ENCODE measurements around the gene TMEM114.

TMEM114 gene

DNA sequence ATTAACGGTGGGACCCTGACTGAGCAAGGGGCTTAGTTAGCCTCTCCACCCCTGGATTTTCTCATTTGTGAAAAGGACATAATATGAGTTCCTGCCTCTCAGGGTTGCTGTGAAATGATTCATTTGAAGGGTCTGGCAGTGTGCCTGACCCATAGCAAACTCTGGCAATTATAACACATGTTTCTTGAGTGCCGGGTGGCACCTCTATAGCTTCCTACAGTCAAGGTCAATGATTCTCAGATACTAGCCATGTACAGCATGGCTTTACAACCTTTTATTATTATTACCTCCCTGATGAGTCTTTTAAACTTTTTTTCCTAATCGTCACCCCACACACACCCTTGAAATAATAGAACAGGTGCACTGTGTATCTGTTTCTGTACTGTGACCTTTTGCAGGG is 42.1 kb downstream of the TMEM114 start:
- no peak for DNase-seq (ENCODE audit: low spot score)

DNA sequence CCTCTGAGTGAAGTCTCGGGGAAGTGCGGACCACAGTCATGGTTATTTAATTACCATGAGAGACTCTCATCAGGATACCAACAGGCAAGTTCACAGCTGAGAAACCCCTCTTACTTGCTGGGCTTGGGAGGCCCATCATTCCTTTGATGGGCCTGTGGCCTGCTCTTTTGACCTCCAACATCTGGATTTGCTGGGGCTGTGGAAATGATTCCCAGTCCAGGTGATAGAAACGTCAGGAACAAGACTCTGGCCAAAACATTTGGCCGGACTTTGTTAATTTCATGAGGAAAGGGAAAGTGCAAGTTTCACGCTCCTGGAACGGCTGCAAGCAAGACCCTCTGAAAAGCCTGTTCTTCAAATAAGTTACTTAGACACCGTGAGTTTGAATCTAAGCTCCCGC is 42.5 kb downstream of the TMEM114 start:
- DNase-seq (ENCODE audit: low spot score), result no peak

DNA sequence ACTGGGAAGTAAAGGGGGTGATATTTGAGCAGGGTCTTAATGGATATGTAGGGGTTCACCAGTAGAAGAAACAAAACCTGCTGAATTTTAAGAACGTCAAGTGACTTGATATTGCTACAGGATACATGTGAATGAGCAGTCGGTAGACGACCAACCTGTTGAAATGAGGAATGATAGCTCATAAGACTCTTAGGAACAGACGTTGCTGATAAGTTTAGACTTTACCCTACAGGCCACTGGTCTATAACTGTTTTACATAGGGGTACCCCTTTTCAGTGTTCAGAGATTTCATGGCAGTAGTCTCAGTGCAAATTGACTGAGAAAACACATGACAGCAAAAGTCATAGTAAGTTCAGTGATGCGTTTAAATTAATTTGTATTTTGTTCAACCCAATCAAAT is 45.9 kb downstream of the TMEM114 start:
- DNase-seq (ENCODE audit: low spot score), result no peak

DNA sequence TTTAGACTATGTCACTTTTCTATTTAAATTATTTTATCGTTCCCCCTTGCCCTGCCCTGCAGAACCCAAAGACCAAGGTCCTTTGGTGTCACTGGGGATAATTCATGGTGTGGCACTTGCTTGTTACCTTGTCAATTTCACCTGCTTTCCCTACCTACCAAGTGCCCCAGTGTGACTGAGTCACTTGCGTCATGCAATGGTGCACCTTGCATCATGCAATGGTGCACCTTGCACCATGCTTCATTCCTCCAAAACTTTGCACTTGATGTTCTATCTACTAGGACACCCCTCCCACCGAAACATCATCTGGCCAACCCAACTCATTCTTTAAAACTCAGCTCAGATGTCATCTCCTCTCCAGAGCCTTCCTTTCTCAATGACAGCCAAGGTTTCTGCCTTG is 47.1 kb downstream of the TMEM114 start:
- DNase-seq (ENCODE audit: low spot score), result no peak

DNA sequence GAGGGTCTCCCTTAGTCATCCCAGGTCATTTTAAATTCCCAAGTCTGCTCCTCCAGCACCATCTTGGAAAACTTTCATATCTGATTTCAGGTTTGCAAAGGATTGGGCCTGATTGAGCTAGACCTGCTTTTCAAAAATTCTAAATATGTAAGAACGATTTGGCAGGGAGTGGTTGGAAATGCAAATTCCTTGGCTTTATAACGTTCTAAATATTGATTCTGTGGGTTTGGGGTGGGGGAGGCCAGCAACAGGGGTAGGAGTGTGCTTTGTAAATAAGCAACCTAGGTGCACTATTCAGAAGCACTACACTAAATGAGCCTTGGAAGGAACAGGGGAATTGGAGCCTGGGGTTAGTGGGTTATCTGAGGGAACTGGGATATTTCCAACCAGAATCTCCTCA is 47.9 kb downstream of the TMEM114 start:
- no peak for DNase-seq (ENCODE audit: low spot score)

DNA sequence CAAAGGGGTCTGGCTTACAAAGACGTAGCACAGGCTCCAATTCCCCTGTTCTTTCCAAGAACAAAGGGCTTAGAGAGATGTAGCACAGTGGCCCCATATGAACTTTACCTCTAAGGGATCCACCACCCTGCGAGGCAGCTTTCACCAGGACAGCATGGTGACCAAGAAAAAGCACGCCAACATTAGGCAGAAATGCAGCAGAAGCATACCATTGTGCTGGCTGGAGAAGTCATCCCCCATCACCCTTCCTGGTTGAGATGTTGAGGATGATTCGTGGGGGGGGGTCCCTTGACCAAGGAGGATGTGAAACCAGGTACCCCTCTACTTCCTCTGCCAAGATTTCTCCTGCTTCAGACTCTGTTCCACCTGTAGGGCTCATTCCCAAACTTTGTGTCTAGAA is 48.4 kb downstream of the TMEM114 start:
- DNase-seq (ENCODE audit: low spot score), result no peak

DNA sequence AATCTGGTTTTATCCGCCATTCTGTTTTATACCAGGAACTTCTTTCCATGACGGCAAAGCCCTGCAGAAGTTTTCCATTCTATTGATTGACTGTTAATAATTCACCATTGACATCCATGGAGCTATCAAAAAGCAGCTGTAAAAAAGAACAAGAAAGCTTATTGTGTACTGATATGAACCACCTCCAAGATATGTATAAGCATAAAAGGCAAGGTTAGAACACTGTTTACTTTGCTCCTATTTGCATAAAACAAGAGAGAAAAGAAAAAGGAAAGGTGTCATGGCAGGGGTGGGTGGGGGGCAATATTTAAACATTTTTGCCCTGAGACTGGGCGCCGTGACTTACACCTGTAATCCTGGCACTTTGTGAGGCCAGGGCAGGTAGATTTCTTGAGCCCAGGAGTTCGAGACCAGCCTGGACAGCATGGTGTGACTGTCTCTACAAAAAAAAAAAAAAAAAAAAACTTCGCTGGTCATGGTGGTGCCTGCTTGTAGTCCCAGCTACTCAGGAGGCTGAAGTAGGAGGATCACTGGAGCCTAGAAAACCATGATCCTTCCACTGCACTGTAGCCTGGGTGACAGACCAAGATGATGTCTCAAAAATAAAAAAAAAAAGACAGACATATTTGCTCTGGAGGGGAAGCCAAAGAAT is 52.5 kb downstream of the TMEM114 start:
- DNase-seq (ENCODE audit: low spot score), result no peak

DNA sequence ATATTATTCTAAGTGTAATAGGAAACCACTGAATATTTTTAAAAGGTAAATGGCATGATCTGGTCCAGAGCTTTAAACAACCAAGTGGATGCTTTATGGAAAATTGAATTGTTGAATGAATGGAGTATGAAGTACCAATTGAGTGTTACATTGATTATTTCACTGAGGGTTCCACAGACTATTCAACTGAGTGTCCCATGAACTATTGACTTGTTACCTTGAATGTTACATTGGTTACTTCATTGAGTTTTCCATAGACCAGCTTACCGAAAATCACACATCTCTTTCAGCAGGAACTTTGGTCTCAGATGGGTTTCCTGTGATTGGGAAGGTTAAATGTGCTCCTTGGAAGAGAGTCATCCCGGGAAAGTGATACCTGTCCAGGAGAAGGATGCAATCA is 56.8 kb downstream of the TMEM114 start:
- DNase-seq (ENCODE audit: low spot score), result no peak

DNA sequence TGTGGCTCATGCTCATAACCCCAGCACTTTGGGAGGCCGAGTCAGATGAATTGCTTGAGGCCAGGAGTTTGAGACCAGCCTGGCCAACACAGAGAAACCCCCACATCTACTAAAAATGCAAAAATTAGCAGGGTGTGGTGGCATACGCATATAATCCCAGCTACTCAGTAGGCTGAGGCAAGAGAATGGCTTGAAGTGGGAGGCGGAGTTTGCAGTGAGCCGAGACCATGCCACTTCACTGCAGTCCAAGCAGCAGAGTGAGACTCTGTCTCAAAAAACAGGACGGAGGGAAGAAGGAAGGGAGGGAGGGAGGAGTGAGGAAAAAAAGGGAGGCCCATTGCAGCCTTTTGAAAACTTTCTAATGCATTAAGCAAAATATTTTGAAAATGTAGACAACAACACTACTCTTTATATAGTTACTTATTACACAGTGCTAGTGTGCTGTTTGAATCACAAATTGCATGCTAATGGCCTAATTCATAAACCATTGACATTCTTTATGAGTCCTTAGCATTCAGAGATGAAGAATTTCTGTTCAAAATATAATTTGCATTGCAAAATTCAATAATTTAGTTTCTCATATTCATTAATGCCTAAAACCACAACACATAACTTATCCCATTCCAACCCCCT is 59.4 kb downstream of the TMEM114 start:
- no peak for DNase-seq (ENCODE audit: low spot score)

DNA sequence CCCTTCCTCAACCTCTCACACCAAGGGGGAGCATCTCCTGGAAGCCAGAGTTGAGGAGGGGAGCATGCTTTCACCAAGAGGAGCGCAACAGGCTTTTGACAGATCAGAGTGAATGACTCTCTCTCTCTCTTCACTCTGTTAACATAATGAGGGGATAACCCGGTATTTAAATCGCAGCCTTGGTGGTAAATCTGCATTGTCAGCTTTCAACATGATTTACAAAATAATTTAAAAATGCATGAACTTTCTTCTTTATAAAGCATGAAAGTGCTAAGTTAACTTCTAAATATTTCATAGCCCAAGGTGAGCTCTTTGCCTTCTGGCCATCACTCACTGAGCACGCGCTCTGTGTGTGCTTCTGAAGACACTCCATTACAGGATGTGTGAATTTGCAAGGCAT is 61.8 kb downstream of the TMEM114 start:
- no peak for DNase-seq (ENCODE audit: low spot score)

DNA sequence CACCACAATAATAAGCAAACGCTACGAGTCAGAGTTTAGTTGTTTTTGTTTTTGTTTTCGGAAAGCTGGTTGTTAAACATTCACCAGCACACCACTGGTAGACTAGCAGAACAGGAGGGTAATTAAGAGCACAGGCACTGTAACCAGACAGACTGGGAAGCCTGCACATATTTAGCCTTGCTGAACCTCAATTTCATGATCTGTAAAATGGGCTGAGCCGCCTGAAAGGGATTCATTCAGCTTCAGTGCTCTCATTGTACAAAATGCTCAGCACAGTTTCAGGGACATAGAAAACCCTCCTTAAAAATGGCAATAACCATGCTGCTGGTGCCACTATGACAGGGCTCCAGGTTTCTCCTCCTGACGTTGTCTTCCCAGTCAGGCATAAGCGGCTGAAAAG is 66.4 kb downstream of the TMEM114 start:
- no peak for DNase-seq (ENCODE audit: low spot score)

DNA sequence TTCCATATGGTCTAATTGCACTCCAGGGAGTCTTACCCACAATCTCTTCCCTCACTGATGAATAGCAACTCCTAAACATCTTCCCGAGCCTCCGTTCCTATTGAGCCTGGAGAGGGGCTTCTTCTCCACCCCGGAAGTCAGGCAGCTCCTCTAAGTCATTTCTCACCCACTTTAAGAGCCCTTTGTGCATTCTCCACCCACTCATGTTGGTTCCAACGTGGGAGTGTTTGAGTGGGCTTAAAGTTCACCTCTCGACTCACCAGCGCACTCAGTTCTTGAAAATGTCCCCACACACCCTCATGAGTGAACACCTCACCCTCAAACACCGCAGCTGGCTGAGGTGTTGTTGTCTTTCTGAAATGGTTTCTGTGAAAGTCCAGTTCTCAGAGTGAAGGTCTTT is 67.6 kb downstream of the TMEM114 start:
- DNase-seq (ENCODE audit: low spot score), result no peak

DNA sequence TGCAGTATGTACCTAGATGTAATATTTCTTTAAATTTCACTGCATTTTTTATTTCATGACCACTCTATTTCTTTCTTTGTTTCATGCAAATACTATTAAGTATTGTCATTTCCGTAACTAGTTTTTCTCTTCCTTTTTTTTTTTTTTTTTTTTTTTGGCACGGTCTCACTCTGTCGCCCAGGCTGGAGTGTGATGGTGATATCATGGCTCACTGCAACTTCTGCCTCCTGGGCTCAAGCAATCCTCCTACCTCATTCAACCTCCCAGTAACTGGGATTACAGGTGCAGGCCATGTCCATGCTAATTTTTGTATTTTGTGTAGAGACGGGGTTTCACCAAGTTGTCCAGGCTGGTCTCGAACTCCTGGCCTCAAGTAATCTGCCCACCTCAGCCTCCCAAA is 70.7 kb downstream of the TMEM114 start:
- DNase-seq (ENCODE audit: low spot score), result no peak

Measured in RKO (cell line).